T-helper 22 cell (primary cell): Measurements from ENCODE around the gene PMEPA1.

Source experiments
- DNase-seq: peaks from one replicate; pipeline ENCODE4 v3.0.0-alpha.2; 2020; ENCODE audit warnings: low read depth

PMEPA1 gene

DNA sequence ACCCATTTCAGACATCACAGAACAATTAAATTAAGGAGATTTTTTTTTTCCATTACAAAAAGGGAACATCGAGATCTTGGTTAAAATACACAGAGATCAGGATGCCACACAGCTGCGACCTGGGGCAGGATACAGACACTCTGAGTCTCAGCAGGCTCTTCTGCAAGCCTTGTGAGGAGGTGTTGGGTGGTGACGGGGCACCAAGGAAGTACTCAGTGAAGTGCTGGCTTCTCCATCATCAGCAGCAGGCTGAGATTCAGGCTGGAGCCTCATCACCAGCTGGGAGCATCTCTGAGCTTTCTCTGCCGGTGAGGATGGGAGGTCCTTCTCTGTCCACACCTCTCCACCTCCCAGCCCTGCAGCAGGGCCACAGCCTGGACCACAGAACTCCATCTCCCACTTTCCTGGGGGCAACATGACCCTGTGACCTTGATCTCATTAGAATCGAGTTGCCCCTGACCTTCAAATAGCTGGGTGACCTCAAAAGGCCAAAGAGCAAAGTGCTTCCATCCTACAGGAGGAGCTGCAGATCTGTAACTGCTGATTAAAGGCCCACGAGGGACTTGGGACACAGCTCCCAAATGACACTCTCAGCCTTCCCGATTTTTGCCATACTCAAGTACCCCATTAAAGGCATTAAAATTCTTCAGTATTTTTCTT, 16.0 kb downstream of the PMEPA1 start:
- no peak for DNase-seq

DNA sequence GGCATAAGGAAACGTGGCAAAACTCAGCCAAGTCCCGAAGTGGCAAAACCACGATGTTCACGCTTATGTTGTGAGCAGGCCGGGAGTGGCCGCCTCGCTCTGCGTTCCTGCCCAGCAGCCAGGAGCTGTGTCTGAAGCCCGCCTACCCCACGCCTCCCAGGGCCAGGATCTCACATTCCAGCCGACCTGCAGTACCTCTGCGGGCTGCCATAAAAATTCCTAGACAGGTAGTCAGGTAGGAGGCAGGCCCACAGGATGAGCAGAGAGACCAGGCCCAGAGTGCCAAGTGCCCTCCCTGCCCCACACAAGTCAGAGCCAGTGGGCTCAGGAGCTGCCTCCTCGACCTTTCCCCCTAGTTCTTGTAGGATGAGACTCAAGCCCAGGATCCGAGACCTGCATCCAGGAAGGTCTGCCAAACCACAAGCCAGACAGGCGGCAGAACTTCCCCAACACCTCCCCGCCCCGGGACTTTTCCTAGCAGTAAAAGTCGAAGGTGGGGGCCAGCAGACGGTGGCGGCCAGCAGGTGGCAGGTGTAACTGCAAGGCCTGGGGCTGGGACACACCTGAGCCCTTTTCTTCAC, 16.7 kb downstream of the PMEPA1 start:
- no peak for DNase-seq

DNA sequence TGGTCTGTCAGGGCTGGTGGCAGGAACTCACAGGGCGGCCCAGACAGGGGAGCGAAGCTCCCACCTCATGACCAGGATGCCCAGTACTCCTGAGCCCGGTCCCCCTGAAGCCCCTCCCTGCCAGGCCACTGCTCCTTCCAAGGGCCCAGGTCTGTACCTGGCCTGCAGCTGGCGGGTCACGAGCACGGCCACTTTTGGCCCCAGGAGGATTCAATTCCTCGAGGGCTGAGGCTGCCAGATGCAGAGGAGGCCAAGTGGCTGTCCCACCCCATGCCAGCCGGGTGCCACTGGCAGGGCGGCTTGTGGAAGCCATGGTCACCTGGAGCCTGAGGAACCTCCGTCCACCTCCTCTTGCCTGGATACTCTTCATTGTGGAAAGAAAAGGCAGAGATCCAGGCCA, 17.4 kb downstream of the PMEPA1 start:
- no peak for DNase-seq

DNA sequence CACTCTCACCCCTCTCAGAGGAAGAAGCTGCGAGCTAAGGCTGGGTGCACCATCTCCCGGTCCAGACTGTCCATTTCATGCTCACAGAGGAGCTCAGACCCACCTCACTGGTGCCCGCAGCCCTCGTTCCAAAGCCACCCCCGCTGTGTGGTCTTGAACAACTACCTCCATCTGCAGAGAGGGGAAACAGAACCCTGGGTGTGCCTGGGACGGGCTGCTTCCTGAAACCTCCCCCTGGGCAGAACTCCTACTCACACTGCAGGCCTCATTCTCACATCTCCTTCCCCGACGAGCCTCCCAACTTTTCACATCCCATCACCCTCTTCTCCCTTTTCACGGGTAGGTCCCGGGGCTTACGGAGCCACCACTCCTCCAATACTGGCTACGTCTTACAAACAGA, 18.1 kb downstream of the PMEPA1 start:
- no peak for DNase-seq

DNA sequence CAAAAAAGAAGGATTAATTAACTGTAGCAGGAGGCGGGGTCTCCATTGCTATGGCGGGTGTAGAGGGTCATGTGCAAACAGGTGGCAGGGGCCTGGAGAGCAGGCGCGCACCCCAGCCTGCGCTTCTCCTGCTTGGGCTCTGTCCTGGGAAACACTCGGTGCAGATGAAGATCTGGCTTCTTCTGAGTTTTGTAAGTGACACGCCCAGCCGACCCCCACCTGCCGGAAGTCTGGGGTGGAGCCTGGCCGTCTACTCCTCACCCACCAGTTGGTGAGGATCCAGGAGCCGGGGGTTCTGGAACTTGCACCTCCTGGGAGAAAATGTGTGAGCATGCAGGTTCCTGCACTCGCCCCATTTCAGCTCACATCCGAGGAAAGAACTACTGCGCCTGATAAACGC, 19.3 kb downstream of the PMEPA1 start:
- no peak for DNase-seq

DNA sequence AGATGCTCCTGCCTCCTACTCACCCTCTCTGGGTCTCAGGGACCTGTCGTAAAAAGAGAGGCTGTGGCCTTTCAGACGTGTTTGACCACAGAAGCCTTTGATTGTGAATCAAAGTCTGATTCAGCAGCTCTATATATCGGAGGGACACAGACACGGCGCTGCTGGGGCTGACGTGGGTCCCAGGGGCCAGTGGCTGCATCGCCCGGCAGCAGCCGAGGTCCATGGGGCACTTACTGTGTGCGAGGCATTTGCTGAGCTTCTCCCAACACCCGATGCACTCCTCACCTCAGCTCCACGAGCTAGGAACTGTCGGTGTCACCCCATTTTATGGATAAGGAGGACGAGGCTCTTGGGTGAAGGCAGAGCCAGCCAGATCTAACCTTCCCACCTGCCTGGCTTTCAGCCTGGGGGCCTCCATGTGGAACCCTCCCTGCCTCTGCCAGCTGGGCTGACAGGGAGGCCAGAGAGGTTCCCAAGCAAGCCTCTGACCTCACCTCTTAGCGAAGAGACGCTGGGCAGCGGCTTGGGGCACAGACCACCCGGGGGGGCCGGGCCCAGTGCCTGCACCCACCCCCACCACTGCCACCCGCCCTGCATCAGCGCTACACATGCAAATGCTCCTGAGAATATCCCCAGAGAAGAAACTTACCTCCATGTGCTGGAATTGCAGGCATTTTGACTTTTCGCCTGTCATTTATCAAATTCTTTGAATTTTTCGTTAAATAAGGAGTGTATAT, 19.9 kb downstream of the PMEPA1 start:
- DNase-seq: no peak

DNA sequence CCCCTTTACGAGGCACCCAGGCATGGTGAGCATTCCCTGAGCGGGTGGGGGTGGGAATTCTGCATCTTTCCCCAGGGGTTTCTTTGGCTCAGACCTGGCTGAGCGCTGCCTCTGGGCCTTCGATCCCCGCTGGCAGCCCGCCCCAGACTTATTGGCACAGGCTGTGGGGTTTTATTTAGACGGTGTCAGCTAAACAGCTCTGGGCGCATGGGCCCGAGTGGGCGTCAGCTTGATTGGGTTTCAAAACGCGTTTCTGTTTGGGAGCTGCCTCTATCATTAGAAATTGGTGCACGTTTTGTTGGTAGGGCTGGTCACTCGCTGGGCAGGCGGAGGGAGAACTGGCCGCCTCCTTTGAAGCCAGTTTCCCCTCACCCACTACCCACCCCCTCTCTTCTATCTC, 21.0 kb downstream of the PMEPA1 start:
- DNase-seq: no peak

DNA sequence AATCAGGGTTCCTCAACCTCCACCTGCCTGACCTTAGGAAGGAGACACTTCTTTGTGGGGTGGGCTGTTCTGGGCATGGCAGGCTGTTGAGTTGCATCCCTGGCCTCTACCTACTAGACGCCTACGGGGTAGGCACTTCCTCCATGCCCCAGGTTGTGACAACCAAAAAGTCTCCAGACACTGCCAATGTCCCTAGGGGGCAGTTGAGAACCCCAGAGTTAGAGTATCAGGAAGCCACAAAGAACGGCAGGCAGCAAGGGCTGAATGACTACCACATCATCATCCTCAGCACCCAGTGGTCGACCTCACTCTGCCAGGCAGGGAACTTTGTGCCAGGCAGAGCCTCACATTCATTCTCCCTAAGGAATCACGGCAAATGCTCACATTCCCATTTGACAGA, 21.5 kb downstream of the PMEPA1 start:
- no peak for DNase-seq

DNA sequence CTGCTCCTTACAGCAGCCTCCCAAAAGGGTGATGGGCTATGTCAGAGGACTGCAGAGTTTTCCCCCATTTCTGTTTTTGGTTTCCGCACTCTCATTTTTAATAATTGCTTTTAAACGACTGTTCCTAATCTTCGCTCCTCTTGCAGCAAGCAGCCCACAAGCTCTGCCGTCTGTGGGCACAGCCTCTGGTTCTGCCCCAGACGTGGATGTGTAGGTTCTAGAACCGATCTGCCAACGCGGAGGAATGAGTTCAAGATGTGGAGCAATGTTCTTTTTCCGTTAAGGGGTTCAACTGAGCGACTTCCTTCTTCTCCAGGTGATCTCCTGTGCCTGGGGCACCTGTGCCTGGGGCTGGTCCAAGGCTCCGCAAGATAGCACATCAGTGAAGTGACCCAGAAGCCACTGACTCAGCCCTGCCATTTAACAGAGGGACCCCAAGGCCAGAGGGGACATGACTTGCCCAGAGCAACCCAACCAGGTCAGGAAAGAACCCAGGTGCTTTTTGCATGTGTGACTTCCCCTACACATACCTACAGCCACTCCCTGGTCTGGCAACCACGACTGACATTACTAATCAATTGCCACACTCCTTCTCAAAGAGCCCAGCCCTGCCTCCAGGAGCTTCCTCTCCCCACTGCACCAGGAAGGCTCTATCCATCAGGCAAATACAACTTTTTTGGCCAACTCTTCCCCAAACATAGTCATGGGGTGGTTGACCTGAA, 22.7 kb downstream of the PMEPA1 start:
- DNase-seq: no peak

DNA sequence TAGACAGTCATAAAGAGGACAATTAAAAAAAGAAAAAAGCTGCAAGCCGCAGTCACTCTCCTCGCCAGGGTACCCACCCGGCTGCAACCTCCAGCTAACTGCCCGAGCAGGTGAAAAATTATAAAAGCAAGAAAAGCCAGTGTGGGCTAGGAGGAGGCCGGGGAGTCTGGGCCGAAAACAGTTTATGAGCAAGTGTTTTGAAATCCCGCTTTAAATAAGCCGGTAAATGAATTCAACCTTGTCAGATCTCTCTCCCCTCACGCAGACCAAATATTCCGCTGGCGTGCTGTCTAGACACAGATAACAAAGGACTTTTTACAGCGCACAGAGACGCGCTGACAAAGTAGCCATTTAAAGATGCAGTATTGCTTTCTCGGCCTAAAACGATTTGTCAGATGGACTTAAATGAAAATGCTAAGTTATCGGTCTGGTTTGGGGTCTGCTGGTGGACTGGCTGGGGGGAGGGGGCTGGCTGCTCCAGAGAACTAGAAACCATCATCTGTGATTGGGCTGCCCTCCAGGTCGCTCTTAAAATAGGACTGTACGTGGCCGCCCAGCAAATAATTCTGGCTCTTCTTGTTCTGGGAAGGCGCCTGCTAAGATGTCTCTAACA, 24.6 kb downstream of the PMEPA1 start:
- DNase-seq: no peak

DNA sequence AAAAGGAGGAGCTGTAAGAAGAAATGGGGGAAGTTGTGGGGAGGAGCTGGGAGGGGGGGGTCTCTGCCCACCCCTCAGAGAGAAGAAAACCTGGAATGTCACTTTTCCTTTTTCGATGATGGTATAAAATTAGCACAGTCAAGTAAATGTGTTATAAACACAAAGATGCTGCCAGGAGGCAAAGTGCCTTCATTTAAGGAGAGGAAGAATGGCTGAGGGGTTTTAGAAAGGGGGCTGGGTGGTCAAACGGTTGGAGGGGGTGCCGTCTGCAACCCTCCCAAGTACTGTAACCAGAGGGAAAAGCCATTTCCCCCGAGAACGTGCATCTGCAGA, 25.0 kb downstream of the PMEPA1 start:
- DNase-seq: no peak

DNA sequence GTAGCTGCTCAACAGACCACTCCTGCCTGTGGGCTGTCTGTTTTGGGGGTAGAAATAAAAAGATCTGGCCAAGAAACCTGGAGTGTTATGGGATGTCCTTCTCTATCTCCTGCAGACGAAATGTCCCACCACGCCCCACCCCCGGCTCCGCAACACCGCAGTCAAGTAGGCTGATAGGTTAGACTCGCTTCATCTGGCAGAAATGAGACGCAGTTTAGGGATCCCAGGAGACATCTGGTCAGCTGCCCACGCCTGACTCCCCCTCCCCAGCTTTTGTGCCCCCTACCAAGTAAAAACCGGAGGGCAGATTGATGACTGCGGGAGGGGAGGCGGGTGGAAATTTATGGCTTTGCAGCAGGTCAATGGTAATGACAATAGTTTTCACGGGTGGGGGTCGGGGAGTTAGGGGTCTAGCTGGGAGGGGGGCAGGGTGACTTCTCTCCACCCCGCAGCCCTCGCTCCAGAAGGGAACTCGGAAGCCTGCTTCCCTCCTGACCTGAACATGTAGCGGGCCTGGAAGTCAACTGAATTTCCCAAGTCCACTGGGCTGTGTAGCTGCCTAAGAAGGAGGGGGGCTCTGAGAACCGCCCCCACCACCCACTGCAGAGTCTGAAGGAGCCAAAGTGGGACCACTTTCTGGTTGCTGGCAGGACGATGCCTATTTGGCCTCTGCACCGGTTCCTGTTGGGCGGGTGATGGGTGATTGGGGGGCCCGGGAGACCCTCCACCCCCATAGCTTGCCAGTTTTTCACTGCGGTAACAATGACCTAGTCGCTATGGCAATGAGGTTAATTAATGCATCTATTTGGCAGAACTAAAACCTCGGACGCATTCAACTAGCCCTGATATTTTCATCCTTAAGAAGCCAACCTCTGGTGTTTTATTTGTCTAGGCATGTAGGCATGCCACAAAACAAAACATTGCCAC, 25.7 kb downstream of the PMEPA1 start:
- DNase-seq: no peak

DNA sequence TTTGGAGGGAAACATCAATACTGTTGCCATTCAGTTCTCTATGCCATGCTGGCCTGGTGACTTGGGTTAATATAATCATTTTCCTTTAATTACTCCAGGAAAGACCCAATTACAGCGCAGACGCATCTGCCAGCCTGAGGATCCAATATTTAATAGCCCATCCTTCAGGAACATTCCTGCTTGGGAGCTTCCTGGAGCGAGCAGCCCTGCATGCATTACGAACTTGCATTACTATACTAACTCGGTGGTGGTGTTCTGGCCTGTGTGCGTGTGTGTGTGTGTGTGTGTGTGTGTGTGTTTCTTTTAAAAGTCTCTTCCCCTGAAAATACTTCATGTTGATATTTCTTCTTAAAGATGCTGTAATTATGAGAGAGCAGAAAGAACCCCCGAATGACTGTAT, 26.5 kb downstream of the PMEPA1 start:
- no peak for DNase-seq

DNA sequence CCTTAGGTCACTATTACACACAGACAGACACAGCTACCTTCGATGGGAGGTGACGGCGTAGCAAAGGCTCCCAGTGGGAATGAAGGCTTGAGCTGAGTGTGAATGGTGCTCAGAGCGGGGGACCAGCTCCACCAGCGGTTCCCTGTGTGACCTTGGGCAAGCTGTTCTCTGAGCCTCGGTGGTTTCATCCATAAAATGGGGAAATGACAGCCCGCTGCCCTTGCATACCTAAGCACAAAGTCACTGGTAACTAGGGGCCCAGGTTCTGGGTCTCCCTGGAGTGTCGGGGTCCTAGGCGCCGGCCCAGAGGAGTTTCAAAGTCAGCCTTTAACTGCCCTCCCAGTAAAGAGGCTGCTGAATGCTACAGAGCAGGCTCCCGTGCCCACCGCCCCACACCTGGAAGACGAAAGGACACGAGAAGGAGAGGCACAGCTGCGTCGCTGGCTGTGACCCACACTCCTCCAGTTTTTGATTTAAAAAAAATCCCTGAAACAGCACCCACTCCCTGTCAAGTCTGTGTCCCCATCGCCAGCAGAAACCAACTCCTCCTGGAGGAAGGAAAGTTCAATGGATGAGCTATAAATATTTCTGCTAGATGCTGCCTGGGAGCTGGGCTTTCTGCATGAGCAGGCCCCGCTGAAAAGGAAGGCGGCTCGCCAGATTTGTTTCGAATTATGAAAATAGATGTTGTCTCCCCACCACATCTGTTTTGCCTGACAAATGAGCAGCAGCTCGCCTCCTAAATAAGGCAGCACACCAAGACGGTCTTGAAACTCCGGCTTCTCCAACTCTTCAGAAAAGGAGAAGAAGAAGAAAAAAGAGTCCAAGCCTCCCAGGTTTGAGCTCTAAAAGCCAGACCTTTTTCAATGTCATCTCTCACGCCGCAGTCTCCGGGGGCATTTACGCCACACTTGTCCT, 27.4 kb downstream of the PMEPA1 start:
- DNase-seq: no peak

DNA sequence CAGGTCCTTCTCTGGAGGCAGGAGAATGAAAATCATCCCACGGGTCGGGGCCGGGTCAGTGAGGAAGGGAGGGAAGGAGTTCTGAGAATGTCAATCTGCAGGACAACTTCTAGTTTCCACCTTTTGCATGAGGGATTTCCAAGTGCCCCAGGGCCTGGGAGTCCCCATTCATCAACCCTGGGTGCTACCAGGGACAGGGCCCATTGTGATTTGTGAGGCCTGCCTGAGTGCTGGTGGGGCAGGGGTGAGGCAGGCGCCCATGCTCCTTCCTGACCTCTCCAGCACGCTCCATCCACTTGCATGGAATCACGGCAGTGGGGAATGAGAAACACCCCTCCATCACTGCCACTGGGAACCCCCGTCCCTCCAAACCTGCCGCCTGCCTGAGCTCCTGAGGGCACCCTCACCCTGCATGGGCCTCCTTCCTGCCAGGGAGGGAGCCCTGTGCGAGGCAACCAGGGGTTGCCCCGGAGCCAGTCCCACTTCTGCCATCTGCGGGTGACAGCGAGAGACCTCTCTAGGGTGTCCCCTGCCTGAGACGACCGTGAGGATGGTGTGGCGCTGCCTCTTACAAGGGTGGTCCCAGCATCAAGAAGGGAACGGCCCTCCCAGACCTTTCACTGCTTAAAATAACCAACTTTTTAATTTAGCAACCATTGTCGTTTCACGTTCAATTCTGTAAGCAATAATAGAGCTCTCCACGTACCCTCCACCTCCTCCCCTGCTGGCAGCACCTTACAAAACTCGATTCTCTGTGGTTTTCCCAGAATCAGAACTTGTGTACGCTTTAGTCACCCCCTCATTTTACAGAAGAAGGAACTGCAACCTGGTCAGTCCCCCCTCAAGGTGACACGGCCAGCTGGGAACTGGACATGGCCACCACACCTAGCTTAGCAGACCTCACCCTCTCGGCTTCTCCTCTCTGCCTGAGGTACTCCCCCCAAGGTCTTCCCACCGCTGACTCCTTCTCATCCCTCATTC, 28.6 kb downstream of the PMEPA1 start:
- DNase-seq: no peak

DNA sequence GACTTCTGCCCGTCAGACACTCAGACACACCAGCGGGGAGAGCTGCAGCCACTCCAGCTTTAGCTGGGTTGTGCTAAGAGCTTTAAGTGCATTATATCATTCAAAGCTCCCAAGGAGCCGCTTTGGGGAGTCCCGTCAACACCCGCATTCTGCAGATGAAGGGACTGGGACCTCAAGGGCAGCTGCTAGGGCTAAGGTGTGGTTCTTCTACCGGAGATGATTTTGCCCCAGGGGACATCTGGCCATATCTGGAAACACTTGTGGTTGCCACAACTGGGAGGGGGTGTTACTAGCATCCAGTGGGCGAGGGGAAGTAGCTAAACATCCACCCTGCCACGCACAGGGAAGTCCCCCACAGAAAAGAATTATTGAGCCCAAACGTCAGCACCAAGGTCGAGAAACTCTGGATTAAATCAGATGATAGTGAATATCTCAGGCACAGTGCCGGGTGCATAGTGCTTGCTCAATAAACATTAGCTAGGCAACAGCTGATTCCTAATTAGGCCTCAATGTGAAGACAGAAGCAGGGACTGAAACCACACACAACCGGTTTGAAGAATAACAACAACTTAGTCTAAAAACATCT, 29.6 kb downstream of the PMEPA1 start:
- DNase-seq: no peak

DNA sequence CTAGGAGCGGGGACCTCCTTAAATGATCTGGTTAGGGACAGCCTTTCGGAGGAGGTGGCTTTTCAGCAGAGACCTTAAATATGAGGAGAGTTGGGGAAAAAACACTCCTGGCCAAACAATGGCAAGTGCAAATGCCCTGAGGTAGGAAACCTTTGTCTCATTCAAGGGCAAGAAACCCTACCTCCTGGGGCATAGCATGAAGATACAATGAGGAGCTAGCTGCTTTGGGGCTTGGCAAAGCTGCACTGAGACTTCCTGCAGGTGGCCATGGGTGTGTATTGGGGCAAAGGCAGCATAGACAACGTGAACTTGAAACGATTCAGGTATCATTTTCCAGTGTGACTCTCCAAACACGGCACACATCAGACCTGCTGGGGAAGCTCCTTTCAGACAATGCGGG, 30.7 kb downstream of the PMEPA1 start:
- DNase-seq: no peak

DNA sequence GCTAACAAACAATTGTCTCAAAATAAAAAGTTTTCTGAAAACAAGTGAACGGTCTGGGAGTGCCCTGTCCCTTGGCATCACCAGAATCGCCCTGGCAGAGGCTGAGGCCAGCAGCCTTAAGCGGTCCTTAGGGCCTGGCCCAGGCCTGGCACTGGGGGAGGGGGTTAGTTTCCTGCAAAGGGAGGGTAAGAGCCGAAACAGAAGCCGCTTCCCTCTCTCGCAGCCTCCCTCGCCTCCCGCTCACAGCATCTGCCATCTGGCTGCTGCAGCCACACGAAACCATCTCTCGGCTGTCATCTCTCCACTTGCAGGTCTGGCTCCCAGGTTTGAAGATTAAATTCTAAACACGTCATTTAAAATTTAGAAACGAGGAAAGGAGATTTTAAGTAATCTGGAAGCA, 31.5 kb downstream of the PMEPA1 start:
- DNase-seq: no peak

DNA sequence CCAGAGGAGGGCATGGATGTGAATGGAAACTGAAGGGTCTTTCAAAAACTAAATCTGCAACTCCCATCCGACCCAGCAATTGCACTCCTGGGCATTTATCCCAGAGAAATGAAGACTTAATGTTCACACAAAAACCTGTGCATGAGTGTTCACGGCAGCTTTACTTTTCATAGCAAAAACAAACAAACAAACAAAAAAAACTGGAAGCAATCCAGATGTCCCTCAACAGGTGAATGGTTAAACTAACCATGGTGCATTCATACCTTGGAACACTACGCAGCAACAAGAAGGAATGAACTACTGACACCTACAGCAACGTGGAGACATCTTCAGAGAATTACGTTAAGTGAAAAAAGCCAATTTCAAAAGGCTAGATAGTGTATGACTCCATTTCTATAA, 32.2 kb downstream of the PMEPA1 start:
- DNase-seq: no peak
